ENCODE data around the gene OR2F1.

GRCh38 chr7:143948733-143949132, 5.9 kb upstream of the OR2F1 start:
- TF ChIP-seq CTCF (IDR thresholded peaks at IDR 0.05) (no peak), POLR2A (IDR thresholded peaks at IDR 0.05) (no peak)
